DND-41 (cell line): Measurements from ENCODE around the gene RGS7.

Experiments
- EZH2 ChIP-seq: IDR thresholded peaks from 3 replicates; pipeline ENCODE4 v1.6.1; 2012; ENCODE audit warnings: borderline replicate concordance, low read depth, mild to moderate bottlenecking, moderate library complexity, low read length, inconsistent platforms; ENCODE audit not compliant: severe bottlenecking
- TF ChIP-seq, protein P1 (sequence below): IDR thresholded peaks from 2 replicates; pipeline ENCODE4 v1.5.1; 2012; ENCODE audit warnings: borderline replicate concordance, low read length, moderate library complexity, mild to moderate bottlenecking; ENCODE audit not compliant: poor library complexity, severe bottlenecking; ENCODE audit errors: extremely low read depth

DNA sequence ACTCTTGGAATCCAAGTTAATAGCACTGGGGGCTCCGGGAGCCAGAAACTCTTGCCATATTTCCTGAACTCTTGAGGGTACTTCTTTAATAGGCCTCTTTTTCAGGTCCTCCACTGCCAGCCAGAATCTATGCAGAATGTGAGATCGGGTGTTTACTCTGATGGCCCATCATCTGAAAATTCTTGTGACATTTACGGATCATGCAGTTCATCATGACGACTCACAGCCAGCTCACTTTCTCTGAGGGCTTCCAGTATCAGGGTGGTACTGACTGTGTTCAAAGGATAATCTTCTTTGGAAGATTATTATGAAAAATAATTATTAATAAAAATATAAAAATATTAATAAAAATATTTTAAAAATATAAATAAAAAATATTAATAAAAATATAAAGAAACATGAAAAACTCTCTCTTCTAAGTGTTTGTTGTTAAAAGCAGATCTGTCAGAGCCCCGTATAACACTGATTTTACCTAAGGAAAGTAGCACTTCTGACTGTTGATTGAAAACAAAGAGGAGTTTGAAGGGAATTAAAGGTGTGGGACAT, 550.7 kb downstream of the RGS7 start:
- TF ChIP-seq, protein P1, sequence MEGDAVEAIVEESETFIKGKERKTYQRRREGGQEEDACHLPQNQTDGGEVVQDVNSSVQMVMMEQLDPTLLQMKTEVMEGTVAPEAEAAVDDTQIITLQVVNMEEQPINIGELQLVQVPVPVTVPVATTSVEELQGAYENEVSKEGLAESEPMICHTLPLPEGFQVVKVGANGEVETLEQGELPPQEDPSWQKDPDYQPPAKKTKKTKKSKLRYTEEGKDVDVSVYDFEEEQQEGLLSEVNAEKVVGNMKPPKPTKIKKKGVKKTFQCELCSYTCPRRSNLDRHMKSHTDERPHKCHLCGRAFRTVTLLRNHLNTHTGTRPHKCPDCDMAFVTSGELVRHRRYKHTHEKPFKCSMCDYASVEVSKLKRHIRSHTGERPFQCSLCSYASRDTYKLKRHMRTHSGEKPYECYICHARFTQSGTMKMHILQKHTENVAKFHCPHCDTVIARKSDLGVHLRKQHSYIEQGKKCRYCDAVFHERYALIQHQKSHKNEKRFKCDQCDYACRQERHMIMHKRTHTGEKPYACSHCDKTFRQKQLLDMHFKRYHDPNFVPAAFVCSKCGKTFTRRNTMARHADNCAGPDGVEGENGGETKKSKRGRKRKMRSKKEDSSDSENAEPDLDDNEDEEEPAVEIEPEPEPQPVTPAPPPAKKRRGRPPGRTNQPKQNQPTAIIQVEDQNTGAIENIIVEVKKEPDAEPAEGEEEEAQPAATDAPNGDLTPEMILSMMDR: no peak
- no peak for TF ChIP-seq EZH2
